Ovary (tissue), 9 donors: ENCODE measurements around the gene FOXD2. TPM values are rescaled to one million over a fixed set of nuclear protein-coding genes. Genes with fewer than 3 reads are reported as not detected.

ENCODE experiments used
- DNase-seq, 5 donors: peaks; one replicate each; pipeline ENCODE4 v3.0.0-alpha.2; 2019 to 2020
- H3K27ac ChIP-seq, 2 donors: fragments of 200-600 bp; one replicate each; pipeline versions ENCODE4 v1.5.1 to v1.8.0; 2019 to 2022
- H3K27me3 ChIP-seq: fragments of 200-600 bp; one replicate; pipeline ENCODE4 v1.8.0; 2022
- H3K36me3 ChIP-seq: fragments of 200-600 bp; sonication (generic); one replicate; pipeline ENCODE4 v1.5.1; 2019
- H3K4me1 ChIP-seq: one replicate; pipeline ENCODE4 v1.8.1; 2013; ENCODE audit warnings: mild to moderate bottlenecking, moderate library complexity; ENCODE audit not compliant: insufficient read depth
- H3K4me3 ChIP-seq: fragments of 200-600 bp; sonication (generic); one replicate; pipeline ENCODE4 v1.5.1; 2017
- H3K9me3 ChIP-seq, 2 donors: fragments of 200-600 bp in 1 of 2; sonication (generic) in 1 of 2; one replicate each; pipeline versions ENCODE4 v1.5.1 to v1.8.1; 2013 to 2019; ENCODE audit warnings: mild to moderate bottlenecking in 1 of 2, moderate library complexity in 1 of 2
- EP300 ChIP-seq: sonication (generic); formaldehyde crosslinking; IDR thresholded peaks from one replicate; pipeline ENCODE4 v1.6.1; 2017; ENCODE audit warnings: antibody characterized with exemption
- POLR2A ChIP-seq: fragments of 450-650 bp; IDR thresholded peaks from one replicate; pipeline ENCODE4 v1.6.1; 2017; ENCODE audit warnings: antibody characterized with exemption, mild to moderate bottlenecking, moderate library complexity
- WGBS, 3 donors: extraction: QIAGEN DNeasy Blood & Tissue Kit in 1 of 3; methylation state at CpG; one replicate each; pipeline versions ENCODE4 v1.1.5 to v1.1.7; 2013 to 2017; 5-methylcytosine and 5-hydroxymethylcytosine counted together
- intact Hi-C, 4 donors: fragments of 100-400 bp; cut with DNase I; formaldehyde crosslinking; loops; one replicate each; pipeline versions ENCODE4 v1.11.0 to v1.15.1; 2022 to 2023
- polyA plus RNA-seq, 2 donors: library from polyadenylated mRNA; stranded (reverse); fragments of 200-250 nt in 1 of 2; fragments of 350-450 nt in 1 of 2; fragmentation: Illumina TruSeq in 1 of 2; extraction: RNeasy Lipid Tissue Mini Kit (QIAGEN cat#74804) in 1 of 2; gene quantifications; one replicate each; pipeline ENCODE4 v1.2.3, GENCODE V29; 2013 to 2014
- total RNA-seq, 7 donors: library from RNA; depleted of rRNA in 2 of 7; stranded (reverse); fragments of >200 nt in 2 of 7; fragmentation: NEBNext Ultra II Directional in 3 of 7; extraction: Animal tissue kit (Norgen Biotek cat#: 25700) in 3 of 7; gene quantifications; one replicate each; pipeline versions ENCODE4 v1.1.0 to v1.2.4, GENCODE V29; 2016 to 2023
- TF ChIP-seq, protein P1 (sequence below), 3 donors: fragments of 450-650 bp in 2 of 3; fragments of 200-600 bp in 1 of 3; IDR thresholded peaks; one replicate each; pipeline versions ENCODE4 v1.5.1 to v1.8.0; 2016 to 2022; ENCODE audit warnings: antibody characterized with exemption in 3 of 3, mild to moderate bottlenecking in 1 of 3
- donor health status: DM: no; HTN: no; CAD: no; lungs with moderate emphysema.
- donor health status: DM: no; HTN: no; CAD: no.
- donor health status: Bipolar disorder and iron deficiency.
- donor health status: DM: yes; HTN: yes; CAD: no.
- donor health status: DM: no; HTN: no; CAD: no.
- donor health status: DM: yes; HTN: yes; CAD: no.

The FOXD2 gene
- total and polyA plus RNA-seq, 9 donors = 0.05 to 0.18 (median 0.09) TPM; not detected in 3

DNA sequence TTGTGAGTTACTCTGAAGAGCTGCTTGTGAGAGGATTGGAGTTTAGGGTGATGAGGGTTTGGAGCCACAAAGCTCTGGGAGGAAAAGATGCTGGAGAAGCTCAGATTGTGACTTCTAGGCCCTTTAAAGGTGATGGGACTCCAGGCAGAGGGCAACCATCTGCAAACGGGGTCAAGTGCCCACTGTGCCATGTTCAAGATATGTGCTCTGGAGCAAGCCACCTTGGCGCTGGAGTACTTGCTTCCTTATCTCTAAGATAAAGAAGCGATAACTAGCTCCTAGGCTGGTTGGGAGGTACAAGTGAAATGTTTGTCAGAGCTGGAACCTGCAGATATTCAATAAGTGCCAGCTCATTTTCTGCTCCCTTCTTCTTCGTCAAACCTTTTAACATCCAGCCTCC is 36.1 kb upstream of the FOXD2 start:
- 67 to 89% (median 68%) methylated on average over 4 of the region's 4 CpGs for WGBS, 3 donors
- H3K4me3 ChIP-seq = no peak overlapping the region
- no peak for DNase-seq
- no peaks in the 10 kb centered on the region for H3K36me3 ChIP-seq
- H3K27me3 ChIP-seq = no peaks in the 10 kb centered on the region
- no peak overlapping the region for H3K27ac ChIP-seq
- TF ChIP-seq, protein P1, sequence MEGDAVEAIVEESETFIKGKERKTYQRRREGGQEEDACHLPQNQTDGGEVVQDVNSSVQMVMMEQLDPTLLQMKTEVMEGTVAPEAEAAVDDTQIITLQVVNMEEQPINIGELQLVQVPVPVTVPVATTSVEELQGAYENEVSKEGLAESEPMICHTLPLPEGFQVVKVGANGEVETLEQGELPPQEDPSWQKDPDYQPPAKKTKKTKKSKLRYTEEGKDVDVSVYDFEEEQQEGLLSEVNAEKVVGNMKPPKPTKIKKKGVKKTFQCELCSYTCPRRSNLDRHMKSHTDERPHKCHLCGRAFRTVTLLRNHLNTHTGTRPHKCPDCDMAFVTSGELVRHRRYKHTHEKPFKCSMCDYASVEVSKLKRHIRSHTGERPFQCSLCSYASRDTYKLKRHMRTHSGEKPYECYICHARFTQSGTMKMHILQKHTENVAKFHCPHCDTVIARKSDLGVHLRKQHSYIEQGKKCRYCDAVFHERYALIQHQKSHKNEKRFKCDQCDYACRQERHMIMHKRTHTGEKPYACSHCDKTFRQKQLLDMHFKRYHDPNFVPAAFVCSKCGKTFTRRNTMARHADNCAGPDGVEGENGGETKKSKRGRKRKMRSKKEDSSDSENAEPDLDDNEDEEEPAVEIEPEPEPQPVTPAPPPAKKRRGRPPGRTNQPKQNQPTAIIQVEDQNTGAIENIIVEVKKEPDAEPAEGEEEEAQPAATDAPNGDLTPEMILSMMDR (IDR thresholded peaks at IDR 0.05) = no peak
- TF ChIP-seq EP300 (no peak), POLR2A (no peak)
- intact Hi-C loops = no loop called here
- no peaks in the 10 kb centered on the region for H3K9me3 ChIP-seq
- H3K4me1 ChIP-seq = no peaks in the 10 kb centered on the region

DNA sequence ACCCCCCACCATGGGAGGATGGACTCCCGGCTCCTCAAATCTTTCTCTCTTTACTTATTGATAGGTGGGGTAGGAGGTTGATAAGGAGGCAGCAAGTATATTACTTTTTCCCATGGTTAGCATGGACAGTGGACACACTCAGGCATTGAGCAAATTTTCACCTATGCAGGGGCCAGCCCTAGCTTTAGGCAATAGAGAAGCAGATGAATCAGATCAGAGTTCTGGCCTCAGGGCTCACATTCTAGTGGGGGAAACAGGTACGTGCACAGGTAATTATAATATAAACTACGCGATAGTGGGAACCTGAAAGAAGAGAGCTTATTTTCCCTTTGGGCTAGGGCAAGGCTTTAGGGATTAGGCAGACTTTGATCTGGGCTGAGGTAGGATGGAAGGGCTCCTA is 35.3 kb upstream of the FOXD2 start:
- H3K4me1 ChIP-seq = no peaks in the 10 kb centered on the region
- no peaks in the 10 kb centered on the region for H3K36me3 ChIP-seq
- WGBS, 3 donors = 82 to 92% (median 86%) methylated on average over 4 of the region's 4 CpGs
- H3K27me3 ChIP-seq = no peaks in the 10 kb centered on the region
- no peak for TF ChIP-seq POLR2A
- TF ChIP-seq, protein P1 (IDR thresholded peaks at IDR 0.05) = no peak
- no peak overlapping the region for H3K4me3 ChIP-seq
- no peak for DNase-seq
- intact Hi-C loops = no loop called here
- no peaks in the 10 kb centered on the region for H3K9me3 ChIP-seq
- H3K27ac ChIP-seq = no peak overlapping the region

DNA sequence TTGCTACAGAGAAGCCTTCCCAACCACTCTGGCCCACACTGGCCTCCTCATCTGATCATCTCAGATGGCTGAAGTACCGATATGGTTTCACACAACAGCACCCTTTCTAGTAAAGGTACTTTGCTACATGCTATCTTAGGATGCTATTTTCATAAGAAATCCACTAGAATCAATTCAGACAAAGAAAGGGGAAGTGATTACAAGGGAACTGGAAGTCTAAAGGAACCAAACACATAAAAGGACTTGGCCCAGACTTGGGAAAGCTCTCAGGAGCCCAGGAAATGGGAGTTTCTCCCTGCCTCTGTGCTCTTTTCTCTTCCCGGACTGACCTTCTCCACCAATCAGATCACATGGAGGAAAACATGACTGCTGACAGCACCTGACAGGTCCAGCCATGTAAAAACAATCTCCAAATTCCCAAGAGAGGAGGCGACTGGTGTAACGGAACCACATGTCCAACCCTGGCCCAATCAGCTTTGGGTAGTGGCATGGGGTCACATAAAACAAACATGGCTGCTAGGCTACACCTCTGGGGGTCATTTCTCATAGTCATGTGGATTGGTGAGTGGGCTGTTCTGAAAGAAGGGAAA is 34.4 kb upstream of the FOXD2 start:
- intact Hi-C loops = no loop called here
- H3K4me3 ChIP-seq = no peak overlapping the region
- H3K36me3 ChIP-seq = no peaks in the 10 kb centered on the region
- H3K27me3 ChIP-seq = no peaks in the 10 kb centered on the region
- 60 to 67% (median 63%) methylated on average over 4 of the region's 4 CpGs for WGBS, 3 donors
- TF ChIP-seq, protein P1 (IDR thresholded peaks at IDR 0.05) = no peak
- TF ChIP-seq EP300 (no peak), POLR2A (no peak)
- no peak overlapping the region for H3K27ac ChIP-seq
- no peaks in the 10 kb centered on the region for H3K9me3 ChIP-seq
- H3K4me1 ChIP-seq = no peaks in the 10 kb centered on the region
- no peak for DNase-seq

DNA sequence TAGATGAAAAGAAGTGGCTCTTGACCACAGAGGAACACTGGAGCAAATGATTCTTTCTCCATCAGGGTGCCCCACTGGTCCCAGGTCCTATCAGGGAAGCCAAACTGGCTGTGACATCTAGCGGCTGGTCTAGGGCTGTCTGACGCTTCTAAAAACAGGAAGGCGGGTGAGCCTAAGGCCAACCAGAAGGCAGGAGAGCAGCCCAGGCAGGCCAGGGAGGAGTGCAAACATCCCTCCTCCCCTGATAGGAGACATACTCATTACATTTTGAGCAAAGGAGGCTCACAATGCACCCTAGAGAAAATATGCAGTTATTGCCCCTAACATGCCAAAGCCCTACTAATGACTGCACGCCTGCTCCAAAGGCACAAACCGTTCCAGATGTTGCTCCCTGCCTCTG is 32.1 kb upstream of the FOXD2 start:
- intact Hi-C loops = no loop called here
- H3K27me3 ChIP-seq = no peaks in the 10 kb centered on the region
- no peak overlapping the region for H3K4me3 ChIP-seq
- 16 to 35% (median 23%) methylated on average over 5 of the region's 5 CpGs for WGBS, 3 donors
- no peak overlapping the region for H3K27ac ChIP-seq
- no peak for DNase-seq
- no peaks in the 10 kb centered on the region for H3K36me3 ChIP-seq
- no peak for TF ChIP-seq EP300
- no peaks in the 10 kb centered on the region for H3K9me3 ChIP-seq
- no peaks in the 10 kb centered on the region for H3K4me1 ChIP-seq

DNA sequence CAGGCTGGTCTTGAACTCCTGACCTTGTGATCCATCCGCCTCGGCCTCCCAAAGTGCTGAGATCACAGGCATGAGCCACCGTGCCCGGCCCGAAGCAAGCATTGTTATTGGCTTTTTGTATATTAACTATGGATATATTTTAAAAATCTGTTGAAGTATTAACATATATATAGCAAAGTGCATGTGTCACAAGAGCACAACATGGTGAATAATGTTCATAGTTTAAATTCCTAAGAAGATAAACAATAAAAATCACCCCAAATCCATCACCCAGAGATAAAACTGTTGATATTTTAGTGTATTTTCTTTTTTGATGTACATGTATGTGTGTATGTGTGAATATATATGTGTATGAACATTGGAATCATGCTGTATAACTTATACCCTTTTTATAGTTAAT is 30.9 kb upstream of the FOXD2 start:
- no peak for DNase-seq

More for the DNA sequence above, 30.9 kb upstream of the FOXD2 start:
- 84 to 89% (median 88%) methylated on average over 5 of the region's 5 CpGs for WGBS, 3 donors
- Histone ChIP-seq H3K9me3 (no peaks in the 10 kb centered on the region), H3K4me3 (no peak overlapping the region), H3K36me3 (no peaks in the 10 kb centered on the region), H3K27ac (no peak overlapping the region), H3K27me3 (no peaks in the 10 kb centered on the region), H3K4me1 (no peaks in the 10 kb centered on the region)
- intact Hi-C loops = no loop called here
- no peak for TF ChIP-seq POLR2A
- no peak for TF ChIP-seq EP300
- TF ChIP-seq, protein P1 (IDR thresholded peaks at IDR 0.05) = no peak
